ENCODE data around the gene CHRM5. TPM values are rescaled to one million over a fixed set of nuclear protein-coding genes. Genes with fewer than 3 reads are reported as not detected.

Gene CHRM5
- total and polyA plus RNA-seq, 2 of the 8 experiments (the other 6 are each of a cell fraction or from before 2014, with no cell fraction given): not detected

- Histone ChIP-seq H2AK5ac (ENCODE audit: low read depth, low read length) (no peak overlapping the region), H3K4ac (replicated peaks; ENCODE audit: insufficient read length, low read depth, low read length) (no peak overlapping the region), H3K4me3 (ENCODE audit: extremely low read depth in 1 of 4, insufficient read depth in 2 of 4, low read depth in 3 of 4, low read length in 4 of 4) (no peak overlapping the region), H2BK5ac (ENCODE audit: low read depth, low read length) (no peak overlapping the region), H4K5ac (ENCODE audit: insufficient read length, low read depth, low read length) (no peak overlapping the region), H3K14ac (ENCODE audit: insufficient read length) (no peak overlapping the region), H4K20me1 (replicated peaks in 1 of 2; ENCODE audit: control insufficient read depth in 1 of 2, insufficient read depth in 2 of 2, low read length in 2 of 2) (no peaks in the 10 kb centered on the region), H3K36me3 (ENCODE audit: control insufficient read depth in 2 of 4, insufficient read depth in 4 of 4, low read length in 3 of 4) (no peaks in the 10 kb centered on the region), H3K9ac (replicated peaks in 1 of 4; ENCODE audit: extremely low read depth in 1 of 4, low read depth in 3 of 4, low read length in 3 of 4) (no peak overlapping the region), H2BK15ac (ENCODE audit: low read length) (no peak overlapping the region), H3K79me1 (ENCODE audit: low read depth, low read length) (no peaks in the 10 kb centered on the region), H2BK20ac (ENCODE audit: low read length) (no peak overlapping the region), H3K23ac (ENCODE audit: insufficient read length) (no peak overlapping the region), H4K91ac (replicated peaks; ENCODE audit: insufficient read length, low read length) (no peak overlapping the region), H3K56ac (replicated peaks; ENCODE audit: insufficient read length, low read depth, low read length) (no peak overlapping the region), H3K23me2 (ENCODE audit: low read depth, low read length) (no peaks in the 10 kb centered on the region), H4K8ac (ENCODE audit: extremely low read depth, insufficient read depth, low read length) (no peak overlapping the region), H3K79me2 (ENCODE audit: control insufficient read depth in 1 of 2, insufficient read depth in 2 of 2, low read length in 2 of 2) (no peaks in the 10 kb centered on the region), H3K18ac (ENCODE audit: extremely low read depth, low read length) (no peak overlapping the region), H3K27ac (ENCODE audit: low read depth, low read length) (no peak overlapping the region), H2AFZ (ENCODE audit: low read length) (no peak overlapping the region), H3K27me3 (replicated peaks in 1 of 4; ENCODE audit: control insufficient read depth in 3 of 4, extremely low read depth in 1 of 4, insufficient read depth in 3 of 4, low read length in 3 of 4) (no peaks in the 10 kb centered on the region), H3K9me3 (ENCODE audit: insufficient read depth in 2 of 2, low read depth in 1 of 2, low read length in 1 of 2) (no peaks in the 10 kb centered on the region), H3K4me1 (replicated peaks in 1 of 4; ENCODE audit: control insufficient read depth in 3 of 4, insufficient read depth in 4 of 4, low read length in 3 of 4) (0 out of 7 replicates have a peak, but pooled peaks cover 0 to 2% (median 0%) of the 10 kb centered on the region in 4 experiments), H2BK12ac (ENCODE audit: low read depth, low read length) (no peak overlapping the region), H3K4me2 (ENCODE audit: insufficient read depth in 1 of 2, low read depth in 2 of 2, low read length in 2 of 2) (no peak overlapping the region), H2BK120ac (replicated peaks; ENCODE audit: low read depth, low read length) (no peak overlapping the region)
- 83% methylated on average over 4 of the region's 4 CpGs; no CpG with 5 or more reads in 1 of the 2 experiments for WGBS, 2 experiments (ENCODE audit: extremely low coverage in 1 of 2, insufficient coverage in 1 of 2, insufficient read length in 1 of 2, insufficient replicate concordance in 2 of 2, low coverage in 1 of 2, low lambda C conversion rate in 2 of 2, missing lambda C conversion rate in 1 of 2)
- ChIA-PET CTCF (ENCODE audit: partially characterized antibody) (no interaction called here), POLR2A (ENCODE audit: partially characterized antibody) (no interaction called here)
- FAIRE-seq: no peak
- DNase-seq (ENCODE audit: low read depth in 1 of 2, low spot score in 2 of 2): no peak
- TF ChIP-seq CBX5 (IDR thresholded peaks at IDR 0.05; ENCODE audit: low read depth, low read length): no peak
- TF ChIP-seq SP2 (IDR thresholded peaks at IDR 0.05; ENCODE audit: low read length): no peak
- TF ChIP-seq SIN3A (conservative IDR thresholded peaks at IDR 0.05 in 1 of 2, IDR thresholded peaks at IDR 0.05 in 1 of 2; ENCODE audit: low read depth in 1 of 2, low read length in 2 of 2): no peak
- no peak for TF ChIP-seq SIX5 (IDR thresholded peaks at IDR 0.05; ENCODE audit: low read depth, low read length)
- TF ChIP-seq ATF2 (IDR thresholded peaks at IDR 0.05; ENCODE audit: low read length): no peak
- TF ChIP-seq FOSL1 (IDR thresholded peaks at IDR 0.05; ENCODE audit: insufficient read depth, low read depth, low read length): no peak
- TF ChIP-seq GABPA (IDR thresholded peaks at IDR 0.05; ENCODE audit: borderline replicate concordance, insufficient read depth, low read length): no peak
- TF ChIP-seq MAFK (IDR thresholded peaks at IDR 0.05; ENCODE audit: low read depth, low read length): no peak
- no peak for TF ChIP-seq BCL11A (IDR thresholded peaks at IDR 0.05; ENCODE audit: low read depth in 2 of 2, low read length in 2 of 2)
Measured at GRCh38 chr15:34012461-34013028, 44.2 kb downstream of the CHRM5 start.
